GM18909 (cell line): ENCODE data around the gene CPT1C.

ENCODE experiments used
- ATAC-seq: cut with Tn5 transposase; IDR thresholded peaks from one replicate; pipeline ENCODE4 v1.9.1; 2021; ENCODE audit warnings: mild to moderate bottlenecking; ENCODE audit not compliant: unreplicated experiment, poor library complexity

Gene CPT1C

DNA sequence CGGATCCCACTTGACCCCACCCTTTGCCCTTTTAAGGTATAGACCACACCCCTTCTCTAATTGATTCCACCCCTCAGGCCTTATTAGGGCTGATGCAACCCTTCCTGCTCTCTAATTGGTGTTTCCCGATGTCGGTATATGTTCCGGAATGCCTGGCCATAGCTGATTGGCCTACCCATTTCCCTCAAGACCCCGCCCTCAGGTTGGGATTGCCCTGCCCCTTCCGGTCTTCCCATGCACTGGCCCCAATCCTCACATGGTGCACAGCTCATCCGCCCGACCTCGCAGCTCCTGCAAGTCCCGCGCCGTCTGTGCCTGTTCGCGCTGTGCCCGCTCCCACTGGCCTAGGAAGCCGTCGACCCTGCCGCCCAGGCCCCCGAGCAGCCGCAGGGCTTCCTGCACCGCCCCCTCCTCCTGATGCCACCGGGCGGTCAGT is 54.0 kb downstream of the CPT1C start:
- no peak for ATAC-seq

DNA sequence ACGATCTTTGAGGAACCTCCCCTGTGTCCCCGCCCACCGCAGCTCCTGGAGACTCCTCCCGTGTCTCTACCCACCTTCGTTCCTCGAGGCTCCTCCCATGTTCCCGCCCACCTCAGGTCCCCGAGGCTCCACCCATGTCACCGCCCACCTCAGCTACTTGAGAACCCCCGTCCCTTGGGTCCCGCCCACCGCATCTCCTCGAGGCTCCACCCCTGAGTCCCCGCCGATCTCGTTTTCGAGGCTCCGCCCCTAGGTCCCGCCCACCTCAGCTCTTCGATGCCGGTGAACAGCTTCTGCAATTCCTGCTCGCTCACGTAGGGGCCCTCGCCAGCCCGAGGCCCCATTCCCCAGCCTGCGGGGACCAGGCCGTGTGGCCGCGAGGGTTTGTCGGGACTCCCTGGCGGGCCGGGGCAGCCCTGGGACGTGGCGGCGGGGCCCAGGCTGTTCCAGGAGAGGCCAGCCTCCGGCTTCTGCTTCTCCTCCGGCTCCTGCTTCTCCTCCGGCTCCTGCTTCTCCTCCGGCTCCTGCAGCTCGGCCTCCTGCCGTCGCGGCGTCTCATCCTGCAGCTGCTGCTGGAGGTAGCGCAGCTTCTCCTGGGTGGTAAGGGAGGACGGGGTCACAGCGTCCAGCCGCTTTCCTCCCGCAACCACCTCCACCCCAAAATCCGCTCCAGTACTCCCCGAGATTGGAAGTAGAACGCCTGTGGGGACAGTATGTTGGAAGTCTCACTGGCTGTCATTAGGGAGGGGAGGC is 55.5 kb downstream of the CPT1C start:
- ATAC-seq, result no peak

DNA sequence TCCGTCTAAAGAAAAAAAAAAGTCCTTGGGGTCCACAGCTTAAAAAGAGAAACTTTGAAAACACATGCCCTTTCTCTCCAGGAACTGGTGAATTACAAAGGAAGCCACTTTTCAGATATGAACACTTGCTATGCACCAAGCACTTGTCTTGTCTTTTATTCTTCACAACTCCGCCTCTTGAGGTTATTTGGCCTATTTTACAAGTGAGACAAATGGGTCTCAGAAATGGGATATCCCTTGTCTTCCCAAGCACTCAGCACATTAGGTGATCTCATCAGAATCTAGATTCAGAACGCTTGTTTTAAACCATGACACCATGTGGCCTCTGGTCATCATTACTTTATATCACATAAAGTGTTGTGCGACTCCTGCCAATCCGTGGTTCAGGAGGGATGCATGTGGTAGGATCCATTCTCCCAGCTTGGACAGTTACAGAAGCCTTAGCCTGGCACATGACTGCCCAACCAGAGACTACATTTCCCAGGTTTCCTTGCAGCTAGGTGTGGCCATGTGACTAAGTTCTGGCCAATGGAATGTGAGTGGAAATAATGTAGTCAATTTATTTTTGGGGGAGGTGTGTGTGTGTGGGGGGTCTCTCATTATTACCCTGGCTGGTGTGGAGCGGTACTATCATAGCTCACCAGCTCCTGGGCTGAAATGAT is 58.3 kb downstream of the CPT1C start:
- ATAC-seq, result no peak

DNA sequence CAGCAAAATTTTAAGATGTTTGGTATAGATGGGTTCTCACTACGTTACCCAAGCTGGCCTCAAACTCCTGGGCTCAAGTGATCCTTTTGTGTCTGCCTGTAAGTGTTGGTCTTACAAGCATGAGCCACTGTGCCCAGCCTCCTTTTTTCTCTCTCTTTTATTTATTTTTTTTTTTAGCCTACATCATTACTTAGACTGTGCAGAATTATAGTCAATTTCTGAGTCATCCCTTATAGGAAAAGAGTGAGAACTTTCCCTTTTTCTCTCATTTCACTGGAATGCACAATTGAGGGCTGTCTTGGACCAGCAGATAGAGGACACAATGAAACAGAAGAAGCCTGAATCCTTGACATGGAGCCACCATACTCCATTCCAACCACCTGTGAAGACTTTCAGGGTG is 58.9 kb downstream of the CPT1C start:
- no peak for ATAC-seq

DNA sequence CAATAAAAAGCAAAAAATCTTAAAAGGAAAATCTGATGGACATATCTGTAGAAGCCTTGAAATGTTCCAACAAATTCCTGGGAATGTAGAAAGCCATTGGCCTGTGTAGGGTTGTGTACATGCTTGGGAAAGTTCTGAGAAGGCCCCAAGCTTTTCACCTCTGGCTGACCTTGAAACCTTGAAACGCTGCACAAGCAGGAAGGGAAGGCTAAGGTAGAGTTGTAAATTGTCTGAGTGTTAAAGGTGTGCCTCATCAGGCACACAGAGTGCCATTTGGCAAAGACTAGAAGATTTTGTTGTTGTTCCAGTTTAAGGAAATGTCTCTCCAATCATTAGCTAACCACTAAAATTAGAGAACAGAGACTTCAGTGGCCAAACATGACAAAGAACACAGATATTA is 61.8 kb downstream of the CPT1C start:
- ATAC-seq, result no peak

DNA sequence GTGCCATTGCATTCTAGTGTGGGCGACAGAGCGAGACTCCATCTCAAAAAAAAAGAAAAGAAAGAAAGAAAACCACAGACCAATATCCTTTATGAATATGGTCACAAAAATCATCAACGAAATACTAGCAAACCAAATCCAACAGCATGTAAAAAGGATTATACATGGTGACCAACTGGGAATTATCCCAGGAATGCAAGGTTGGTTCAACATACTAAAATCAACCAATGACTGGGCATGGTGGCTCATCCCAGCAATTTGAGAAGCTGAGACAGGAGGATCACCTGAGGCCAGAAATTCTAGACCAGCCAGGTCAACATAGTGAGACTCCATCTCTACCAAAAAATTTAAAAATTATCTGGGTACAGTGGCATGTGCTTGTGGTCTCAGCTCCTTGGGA is 65.0 kb downstream of the CPT1C start:
- ATAC-seq, result no peak

DNA sequence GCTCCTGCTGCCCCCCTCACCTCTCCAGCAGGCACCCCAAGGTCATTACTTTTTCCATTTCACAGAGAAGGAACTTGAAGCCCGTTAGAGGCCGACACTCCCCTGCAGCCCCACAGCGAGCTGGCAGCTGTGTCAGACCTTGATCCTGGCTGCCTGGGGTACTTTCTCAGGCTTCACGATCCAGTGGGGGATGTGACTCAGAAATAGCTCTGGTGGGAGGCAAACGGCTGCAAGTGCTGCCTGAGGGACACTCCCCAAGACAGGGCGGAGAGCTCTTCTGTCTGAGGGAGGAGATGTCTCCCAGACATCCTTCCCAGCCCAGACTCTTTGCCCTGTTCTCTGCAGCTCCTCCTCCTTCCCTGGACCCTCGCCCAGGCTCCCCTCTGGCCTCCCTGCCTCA is 67.4 kb downstream of the CPT1C start:
- ATAC-seq, result no peak

DNA sequence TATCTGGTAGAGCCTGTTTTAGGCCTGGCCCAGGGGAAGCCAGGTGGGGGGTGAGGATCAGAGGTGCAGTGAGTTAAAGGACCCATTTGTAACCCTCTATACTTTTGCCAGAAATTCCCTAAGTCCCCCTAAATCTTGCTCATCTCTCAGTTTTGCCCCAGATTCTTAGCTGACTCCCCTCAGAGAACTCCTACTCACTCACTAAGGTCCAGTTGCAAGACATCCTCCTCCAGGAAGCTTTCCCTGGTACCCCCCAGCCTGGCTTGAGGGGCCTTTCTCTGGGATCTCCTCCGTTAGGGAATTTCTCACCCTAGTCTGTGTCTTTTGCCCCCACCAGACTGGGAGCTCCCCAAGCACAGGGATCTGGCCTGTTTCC is 70.3 kb downstream of the CPT1C start:
- no peak for ATAC-seq

DNA sequence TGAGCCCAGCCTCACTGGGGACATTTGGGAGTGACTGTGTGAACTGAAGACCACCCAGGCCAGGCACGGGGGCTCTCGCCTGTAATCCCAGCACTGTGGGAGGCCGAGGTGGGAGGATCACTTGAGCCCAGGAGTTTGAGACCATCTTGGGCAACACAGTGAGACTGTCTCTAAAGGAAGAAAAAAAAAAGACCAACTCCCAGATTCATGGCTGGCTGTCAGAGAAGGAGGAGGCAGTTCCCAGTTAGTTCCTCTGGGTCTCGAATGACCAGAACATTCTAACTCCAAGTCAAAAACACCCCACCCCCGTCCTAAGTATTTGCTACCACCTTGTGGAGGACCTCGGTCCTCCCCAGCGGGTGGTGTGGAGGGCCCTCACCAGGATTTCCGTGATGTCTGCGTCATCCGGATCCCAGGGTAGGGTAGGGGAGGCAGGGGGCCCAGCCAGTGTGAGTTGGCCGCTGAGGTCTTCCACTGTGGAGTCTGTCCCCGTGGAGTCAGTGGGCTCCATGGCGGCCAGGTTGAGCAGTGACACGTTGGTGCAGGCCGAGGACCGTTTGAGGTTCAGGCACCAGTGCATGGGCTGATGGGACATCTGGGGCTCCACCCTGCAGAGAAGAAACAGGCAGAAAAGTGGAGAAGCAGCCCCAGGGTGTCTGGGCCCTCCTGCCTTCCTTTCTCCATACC is 70.9 kb downstream of the CPT1C start:
- ATAC-seq, result no peak

DNA sequence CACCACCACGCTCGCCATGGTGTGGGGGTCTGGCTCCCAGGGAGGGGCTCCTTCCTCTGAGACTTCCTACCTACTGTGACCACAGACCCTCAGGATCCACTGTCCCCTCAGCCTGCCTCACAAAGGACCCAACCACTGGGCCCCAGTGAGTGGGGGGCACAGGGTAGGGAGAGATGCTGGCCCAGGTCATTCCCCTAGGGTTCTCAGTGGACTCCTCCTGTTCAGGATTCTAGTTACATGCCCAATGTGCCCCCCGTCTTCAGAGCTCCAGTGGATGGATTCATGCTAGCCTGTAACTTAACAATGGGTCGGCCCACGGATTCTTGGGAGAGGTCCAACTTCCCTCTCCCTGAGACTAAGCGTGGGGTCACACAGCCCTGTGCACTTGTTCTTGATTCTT is 72.3 kb downstream of the CPT1C start, which contains the start of gene TSKS:
Gene TSKS, minus strand, starts transcription at position 77 of the 400 bp plus-strand sequence. Its CDS starts 59 bp downstream, at position 18.
- ATAC-seq, result no peak
